Body of pancreas (tissue), 4 donors: ENCODE measurements around the gene CLNK.

ENCODE experiments used
- POLR2A ChIP-seq, 3 donors: fragments of 450-650 bp; IDR thresholded peaks; one replicate each; pipeline ENCODE4 v1.6.1; 2016; ENCODE audit warnings: antibody characterized with exemption in 3 of 3, mild to moderate bottlenecking in 2 of 3
- TF ChIP-seq, protein P1 (sequence below), 7 experiments: fragments of 450-650 bp in 4 of 7; fragments of 200-600 bp in 3 of 7; sonication (generic) in 3 of 7; IDR thresholded peaks; one replicate each; pipeline ENCODE4 v1.5.1; 2016 to 2019; ENCODE audit warnings: antibody characterized with exemption in 7 of 7

DNA sequence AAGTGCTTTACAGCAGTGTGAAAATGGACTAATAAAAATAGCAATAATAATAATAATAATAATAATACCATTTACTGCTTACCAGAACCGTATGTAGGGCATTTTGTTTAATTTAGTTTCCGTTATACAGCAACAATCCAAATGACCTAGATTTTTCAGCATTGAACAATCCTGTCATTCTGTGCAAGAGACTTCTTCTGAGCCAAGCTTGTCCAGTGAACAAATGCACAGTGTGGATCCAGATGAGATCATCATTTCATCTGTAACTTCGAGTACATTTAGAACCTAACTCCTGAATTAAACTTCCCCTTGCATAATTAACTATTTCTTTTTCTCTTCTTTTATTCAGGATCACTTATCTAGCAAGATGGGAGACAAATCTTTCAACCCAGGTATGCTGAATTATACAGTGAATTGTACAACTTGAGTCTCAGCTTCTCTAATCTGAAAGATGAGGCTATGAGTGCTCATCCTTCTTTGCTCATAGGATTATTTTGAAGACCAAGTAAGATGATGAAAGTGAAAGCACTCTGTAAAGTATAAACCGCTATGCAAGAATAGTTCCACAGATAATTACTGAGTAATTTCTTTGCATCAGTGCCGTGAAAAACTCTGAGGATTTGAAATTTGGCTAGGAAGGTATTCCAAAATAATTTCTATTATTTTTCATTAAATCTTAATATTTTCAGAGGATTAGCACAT, 6.6 kb downstream of the CLNK start:
- TF ChIP-seq POLR2A (IDR thresholded peaks at IDR 0.05), result no peak
- TF ChIP-seq, protein P1, sequence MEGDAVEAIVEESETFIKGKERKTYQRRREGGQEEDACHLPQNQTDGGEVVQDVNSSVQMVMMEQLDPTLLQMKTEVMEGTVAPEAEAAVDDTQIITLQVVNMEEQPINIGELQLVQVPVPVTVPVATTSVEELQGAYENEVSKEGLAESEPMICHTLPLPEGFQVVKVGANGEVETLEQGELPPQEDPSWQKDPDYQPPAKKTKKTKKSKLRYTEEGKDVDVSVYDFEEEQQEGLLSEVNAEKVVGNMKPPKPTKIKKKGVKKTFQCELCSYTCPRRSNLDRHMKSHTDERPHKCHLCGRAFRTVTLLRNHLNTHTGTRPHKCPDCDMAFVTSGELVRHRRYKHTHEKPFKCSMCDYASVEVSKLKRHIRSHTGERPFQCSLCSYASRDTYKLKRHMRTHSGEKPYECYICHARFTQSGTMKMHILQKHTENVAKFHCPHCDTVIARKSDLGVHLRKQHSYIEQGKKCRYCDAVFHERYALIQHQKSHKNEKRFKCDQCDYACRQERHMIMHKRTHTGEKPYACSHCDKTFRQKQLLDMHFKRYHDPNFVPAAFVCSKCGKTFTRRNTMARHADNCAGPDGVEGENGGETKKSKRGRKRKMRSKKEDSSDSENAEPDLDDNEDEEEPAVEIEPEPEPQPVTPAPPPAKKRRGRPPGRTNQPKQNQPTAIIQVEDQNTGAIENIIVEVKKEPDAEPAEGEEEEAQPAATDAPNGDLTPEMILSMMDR (IDR thresholded peaks at IDR 0.05), result no peak
